OCI-LY1 (cell line): ENCODE data around the gene GRM7.

Source experiments
- H2AFZ ChIP-seq: fragments of 200-600 bp; sonication (generic), shearing (Covaris generic); 2 replicates; pipeline ENCODE4 v1.6.0; 2014; ENCODE audit warnings: antibody characterized with exemption, mild to moderate bottlenecking, low read length
- H3F3A ChIP-seq: fragments of 200-600 bp; sonication (generic), shearing (Covaris generic); 2 replicates; pipeline ENCODE4 v1.6.0; 2014; ENCODE audit warnings: mild to moderate bottlenecking, antibody characterized with exemption, low read length, moderate library complexity; ENCODE audit not compliant: insufficient read depth
- H3K27ac ChIP-seq: fragments of 200-600 bp; sonication (generic); 2 replicates; pipeline ENCODE4 v1.5.1; 2014; ENCODE audit warnings: low read length, mixed run types, mild to moderate bottlenecking, low read depth; ENCODE audit not compliant: poor library complexity, severe bottlenecking
- H3K27me3 ChIP-seq: fragments of 200-600 bp; sonication (generic); 2 replicates; pipeline ENCODE4 v1.6.0; 2014; ENCODE audit warnings: antibody characterized with exemption, mild to moderate bottlenecking, low read length, moderate library complexity; ENCODE audit not compliant: insufficient read depth
- H3K36me3 ChIP-seq: fragments of 200-600 bp; sonication (generic); 2 replicates; pipeline ENCODE4 v1.6.1; 2014; ENCODE audit warnings: mild to moderate bottlenecking, antibody characterized with exemption, low read length, moderate library complexity, mixed read lengths; ENCODE audit not compliant: insufficient read depth
- H3K4me1 ChIP-seq: fragments of 200-600 bp; sonication (generic); 2 replicates; pipeline ENCODE4 v1.5.1; 2014; ENCODE audit warnings: mild to moderate bottlenecking, low read length, moderate library complexity; ENCODE audit not compliant: insufficient read depth, severe bottlenecking
- H3K4me2 ChIP-seq: fragments of 200-600 bp; sonication (generic), shearing (Covaris generic); 2 replicates; pipeline ENCODE4 v1.6.1; 2014; ENCODE audit warnings: low read length
- H3K4me3 ChIP-seq: fragments of 200-600 bp; sonication (generic); 2 replicates; pipeline ENCODE4 v1.5.1; 2014; ENCODE audit warnings: low read length, low read depth, mild to moderate bottlenecking, mixed read lengths; ENCODE audit not compliant: poor library complexity, severe bottlenecking
- H3K79me2 ChIP-seq: fragments of 200-600 bp; shearing (Covaris generic); 2 replicates; pipeline ENCODE4 v1.6.1; 2016; ENCODE audit warnings: mixed run types, low read length, mixed read lengths; ENCODE audit not compliant: insufficient read depth
- H3K9ac ChIP-seq: fragments of 200-600 bp; sonication (generic), shearing (Covaris generic); 2 replicates; pipeline ENCODE4 v1.6.1; 2014; ENCODE audit warnings: mild to moderate bottlenecking, low read length, mixed read lengths
- H3K9me2 ChIP-seq: fragments of 200-600 bp; sonication (generic), shearing (Covaris generic); 2 replicates; pipeline ENCODE4 v1.6.1; 2014; ENCODE audit warnings: low read depth, mild to moderate bottlenecking, low read length, mixed read lengths
- H3K9me3 ChIP-seq: fragments of 200-600 bp; shearing (Covaris generic); 2 replicates; pipeline ENCODE4 v1.6.1; 2014; ENCODE audit warnings: low read length, mixed read lengths
- H4K20me1 ChIP-seq: fragments of 200-600 bp; sonication (generic), shearing (Covaris generic); 2 replicates; pipeline ENCODE4 v1.6.0; 2016; ENCODE audit warnings: mild to moderate bottlenecking, low read length; ENCODE audit not compliant: insufficient read depth
- EZH2 ChIP-seq: fragments of 200-600 bp; sonication (generic), shearing (Covaris generic); IDR thresholded peaks from 2 replicates; pipeline ENCODE4 v1.8.0; 2017; ENCODE audit warnings: borderline replicate concordance, mixed run types, mild to moderate bottlenecking, antibody characterized with exemption, low read length, moderate library complexity, mixed read lengths
- TF ChIP-seq, protein P1 (sequence below): fragments of 200-600 bp; sonication (generic), shearing (Covaris generic); IDR thresholded peaks from 2 replicates; pipeline ENCODE4 v1.5.1; 2017; ENCODE audit warnings: mild to moderate bottlenecking, antibody characterized with exemption, low read length, moderate library complexity, mixed read lengths

GRM7 gene

DNA sequence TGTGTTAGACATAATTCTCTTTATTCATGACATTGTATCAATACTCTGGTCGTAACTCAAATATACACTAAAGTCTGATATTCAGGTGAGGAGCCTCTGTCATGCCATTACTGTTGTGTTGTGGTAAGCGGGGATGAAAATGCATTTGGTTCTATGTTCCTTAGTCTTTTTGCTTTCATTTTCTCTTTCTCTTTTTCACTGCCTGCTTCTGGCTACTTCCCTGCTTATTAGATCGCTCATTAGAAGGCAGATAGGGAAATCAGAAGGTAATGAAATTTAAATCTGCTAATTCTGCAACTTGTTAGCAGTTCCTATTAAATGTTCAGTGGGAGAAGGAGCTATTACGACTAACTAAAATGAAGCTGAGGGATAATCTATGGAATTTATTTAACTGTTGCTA, 345.0 kb downstream of the GRM7 start:
- no peaks in the 10 kb centered on the region for H3K79me2 ChIP-seq
- no peaks in the 10 kb centered on the region for H3K9me2 ChIP-seq
- no peaks in the 10 kb centered on the region for H3F3A ChIP-seq
- no peak for TF ChIP-seq EZH2
- TF ChIP-seq, protein P1, sequence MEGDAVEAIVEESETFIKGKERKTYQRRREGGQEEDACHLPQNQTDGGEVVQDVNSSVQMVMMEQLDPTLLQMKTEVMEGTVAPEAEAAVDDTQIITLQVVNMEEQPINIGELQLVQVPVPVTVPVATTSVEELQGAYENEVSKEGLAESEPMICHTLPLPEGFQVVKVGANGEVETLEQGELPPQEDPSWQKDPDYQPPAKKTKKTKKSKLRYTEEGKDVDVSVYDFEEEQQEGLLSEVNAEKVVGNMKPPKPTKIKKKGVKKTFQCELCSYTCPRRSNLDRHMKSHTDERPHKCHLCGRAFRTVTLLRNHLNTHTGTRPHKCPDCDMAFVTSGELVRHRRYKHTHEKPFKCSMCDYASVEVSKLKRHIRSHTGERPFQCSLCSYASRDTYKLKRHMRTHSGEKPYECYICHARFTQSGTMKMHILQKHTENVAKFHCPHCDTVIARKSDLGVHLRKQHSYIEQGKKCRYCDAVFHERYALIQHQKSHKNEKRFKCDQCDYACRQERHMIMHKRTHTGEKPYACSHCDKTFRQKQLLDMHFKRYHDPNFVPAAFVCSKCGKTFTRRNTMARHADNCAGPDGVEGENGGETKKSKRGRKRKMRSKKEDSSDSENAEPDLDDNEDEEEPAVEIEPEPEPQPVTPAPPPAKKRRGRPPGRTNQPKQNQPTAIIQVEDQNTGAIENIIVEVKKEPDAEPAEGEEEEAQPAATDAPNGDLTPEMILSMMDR, result no peak
- H3K4me2 ChIP-seq, result no peak overlapping the region
- no peak overlapping the region for H3K27ac ChIP-seq
- no peaks in the 10 kb centered on the region for H4K20me1 ChIP-seq
- no peak overlapping the region for H3K4me3 ChIP-seq
- no peaks in the 10 kb centered on the region for H3K36me3 ChIP-seq
- H3K9ac ChIP-seq, result no peak overlapping the region
- H3K9me3 ChIP-seq, result no peaks in the 10 kb centered on the region
- no peaks in the 10 kb centered on the region for H3K4me1 ChIP-seq
- H2AFZ ChIP-seq, result no peak overlapping the region
- H3K27me3 ChIP-seq, result no peaks in the 10 kb centered on the region

DNA sequence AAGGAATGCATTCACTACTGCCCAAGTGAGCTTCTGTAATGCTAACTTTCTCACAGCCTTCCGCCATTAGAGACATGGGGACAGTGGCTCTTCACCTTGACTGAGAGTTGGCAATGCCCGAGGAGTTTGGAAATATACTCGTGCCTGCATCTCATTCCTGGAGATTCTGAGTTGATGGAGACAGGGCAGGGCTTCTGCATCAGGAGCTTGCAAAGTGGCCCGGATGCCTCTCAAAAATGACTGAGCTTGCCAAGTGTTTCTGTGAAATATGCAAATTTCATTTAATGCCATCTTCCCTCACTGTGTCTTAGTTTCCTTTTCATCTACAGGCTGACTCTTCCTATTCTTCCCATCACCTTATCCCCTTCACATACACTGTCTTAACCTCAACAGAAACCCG, 346.2 kb downstream of the GRM7 start:
- Histone ChIP-seq H3K4me2 (no peak overlapping the region), H3F3A (no peaks in the 10 kb centered on the region), H3K27ac (no peak overlapping the region), H3K79me2 (no peaks in the 10 kb centered on the region), H3K27me3 (no peaks in the 10 kb centered on the region), H2AFZ (no peak overlapping the region), H3K4me1 (no peaks in the 10 kb centered on the region), H3K36me3 (no peaks in the 10 kb centered on the region), H4K20me1 (no peaks in the 10 kb centered on the region), H3K9me2 (no peaks in the 10 kb centered on the region), H3K9ac (no peak overlapping the region), H3K9me3 (no peaks in the 10 kb centered on the region), H3K4me3 (no peak overlapping the region)
- TF ChIP-seq, protein P1, result no peak

DNA sequence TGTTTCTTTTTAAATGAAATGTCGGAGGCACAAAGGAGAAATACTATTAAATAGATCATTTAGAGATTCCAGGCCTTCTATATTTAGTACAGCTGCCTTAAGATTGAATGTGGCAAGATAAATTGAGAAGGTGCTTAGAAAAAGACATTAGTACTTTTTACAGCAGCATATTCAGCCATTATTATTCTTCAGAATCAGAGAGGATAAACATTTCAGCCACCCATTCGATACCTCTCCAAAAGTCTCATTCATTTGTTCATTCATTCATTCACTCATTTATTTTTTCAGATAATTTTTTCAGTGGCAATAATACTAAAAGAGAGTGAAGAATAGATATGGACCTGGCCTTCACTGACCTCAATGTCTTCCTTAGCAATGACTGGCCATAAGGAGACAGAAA, 347.0 kb downstream of the GRM7 start:
- Histone ChIP-seq H3K9me3 (no peaks in the 10 kb centered on the region), H3K4me2 (no peak overlapping the region), H2AFZ (no peak overlapping the region), H3K79me2 (no peaks in the 10 kb centered on the region), H3K4me3 (no peak overlapping the region), H3K27me3 (no peaks in the 10 kb centered on the region), H3F3A (no peaks in the 10 kb centered on the region), H3K9ac (no peak overlapping the region), H4K20me1 (no peaks in the 10 kb centered on the region), H3K36me3 (no peaks in the 10 kb centered on the region), H3K4me1 (no peaks in the 10 kb centered on the region), H3K27ac (no peak overlapping the region), H3K9me2 (no peaks in the 10 kb centered on the region)
- TF ChIP-seq, protein P1, result no peak
- no peak for TF ChIP-seq EZH2
